Measurements from ENCODE around the gene SMAD6. TPM values are rescaled to one million over a fixed set of nuclear protein-coding genes. Genes with fewer than 3 reads are reported as not detected.

Gene SMAD6
- total RNA-seq, 1 donor from 2014 or later: 2.7 TPM

- Mint-ChIP-seq H3K4me1 (ENCODE audit: low read depth, unreplicated experiment) (peaks cover 4% of the 10 kb centered on the region), H3K27ac (ENCODE audit: unreplicated experiment) (no peak overlapping the region), H3K9me3 (ENCODE audit: unreplicated experiment) (no peaks in the 10 kb centered on the region), H3K27me3 (ENCODE audit: low read depth, unreplicated experiment) (peaks cover 13% of the 10 kb centered on the region), H3K4me3 (ENCODE audit: unreplicated experiment) (no peak overlapping the region), H3K36me3 (ENCODE audit: low read depth, unreplicated experiment) (peaks cover 10% of the 10 kb centered on the region)
- TF ChIP-seq CTCF (IDR thresholded peaks at IDR 0.05; ENCODE audit: insufficient read depth, low read depth, low read length): no peak
- no peak for TF ChIP-seq EZH2 (IDR thresholded peaks at IDR 0.05; ENCODE audit: insufficient read depth, low read length)
- Histone ChIP-seq H3K4me3 (ENCODE audit: insufficient read depth, low read depth, low read length) (no peak overlapping the region), H3K27ac (ENCODE audit: low read depth, low read length) (no peak overlapping the region), H3K9me3 (ENCODE audit: insufficient read depth, low read depth, low read length) (no peaks in the 10 kb centered on the region), H2AFZ (ENCODE audit: low read depth, low read length) (no peak overlapping the region), H4K20me1 (ENCODE audit: insufficient read depth, low read length) (peaks cover 15% of the 10 kb centered on the region), H3K79me2 (ENCODE audit: insufficient read depth, low read length) (peaks cover 7% of the 10 kb centered on the region), H3K9ac (ENCODE audit: low read length) (no peak overlapping the region), H3K4me1 (ENCODE audit: insufficient read depth, low read length) (peaks cover 26% of the 10 kb centered on the region), H3K36me3 (ENCODE audit: insufficient read depth, low read length) (no peaks in the 10 kb centered on the region), H3K4me2 (ENCODE audit: low read length) (no peak overlapping the region), H3K27me3 (ENCODE audit: insufficient read depth, low read length) (no peaks in the 10 kb centered on the region)
- no peak for DNase-seq (ENCODE audit: low read depth)
- no peak for FAIRE-seq
Measured at GRCh38 chr15:66715720-66716655, 14.0 kb downstream of the SMAD6 start.

- Histone ChIP-seq H2AFZ (ENCODE audit: low read depth, low read length) (no peak overlapping the region), H3K4me2 (ENCODE audit: low read length) (no peak overlapping the region), H3K4me1 (ENCODE audit: insufficient read depth, low read length) (peaks cover 30% of the 10 kb centered on the region), H3K9ac (ENCODE audit: low read length) (no peak overlapping the region), H3K4me3 (ENCODE audit: insufficient read depth, low read depth, low read length) (no peak overlapping the region), H3K9me3 (ENCODE audit: insufficient read depth, low read depth, low read length) (no peaks in the 10 kb centered on the region), H3K36me3 (ENCODE audit: insufficient read depth, low read length) (no peaks in the 10 kb centered on the region), H3K79me2 (ENCODE audit: insufficient read depth, low read length) (peaks cover 7% of the 10 kb centered on the region), H3K27ac (ENCODE audit: low read depth, low read length) (no peak overlapping the region), H4K20me1 (ENCODE audit: insufficient read depth, low read length) (peaks cover 21% of the 10 kb centered on the region), H3K27me3 (ENCODE audit: insufficient read depth, low read length) (no peaks in the 10 kb centered on the region)
- Mint-ChIP-seq H3K9me3 (ENCODE audit: unreplicated experiment) (no peaks in the 10 kb centered on the region), H3K4me3 (ENCODE audit: unreplicated experiment) (no peak overlapping the region), H3K36me3 (ENCODE audit: low read depth, unreplicated experiment) (peaks cover 11% of the 10 kb centered on the region), H3K27me3 (ENCODE audit: low read depth, unreplicated experiment) (peaks cover 13% of the 10 kb centered on the region), H3K4me1 (ENCODE audit: low read depth, unreplicated experiment) (peaks cover 4% of the 10 kb centered on the region), H3K27ac (ENCODE audit: unreplicated experiment) (no peak overlapping the region)
- DNase-seq (ENCODE audit: low read depth): no peak
- FAIRE-seq: no peak
- no peak for TF ChIP-seq CTCF (IDR thresholded peaks at IDR 0.05; ENCODE audit: insufficient read depth, low read depth, low read length)
- TF ChIP-seq EZH2 (IDR thresholded peaks at IDR 0.05; ENCODE audit: insufficient read depth, low read length): no peak
Measured at GRCh38 chr15:66716656-66717020, 14.6 kb downstream of the SMAD6 start.

Data from astrocyte (in vitro differentiated cells and primary cell).